Activated CD4-positive, alpha-beta T cell treated with anti-CD3 and anti-CD28 coated beads, Interleukin-2, amount 50 U/mL, for 4 hours (primary cell): ENCODE measurements around the gene DEK.
"Not testable (repeated sequence)": the region's sequence is repeated elsewhere in the genome, so short reads cannot be mapped to it uniquely, and the experiment has no call there.

Experiments
- DNase-seq, 2 experiments: peaks; one replicate each; pipeline ENCODE4 v3.0.0-alpha.2; 2020

The DEK gene, protein sequence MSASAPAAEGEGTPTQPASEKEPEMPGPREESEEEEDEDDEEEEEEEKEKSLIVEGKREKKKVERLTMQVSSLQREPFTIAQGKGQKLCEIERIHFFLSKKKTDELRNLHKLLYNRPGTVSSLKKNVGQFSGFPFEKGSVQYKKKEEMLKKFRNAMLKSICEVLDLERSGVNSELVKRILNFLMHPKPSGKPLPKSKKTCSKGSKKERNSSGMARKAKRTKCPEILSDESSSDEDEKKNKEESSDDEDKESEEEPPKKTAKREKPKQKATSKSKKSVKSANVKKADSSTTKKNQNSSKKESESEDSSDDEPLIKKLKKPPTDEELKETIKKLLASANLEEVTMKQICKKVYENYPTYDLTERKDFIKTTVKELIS

DNA sequence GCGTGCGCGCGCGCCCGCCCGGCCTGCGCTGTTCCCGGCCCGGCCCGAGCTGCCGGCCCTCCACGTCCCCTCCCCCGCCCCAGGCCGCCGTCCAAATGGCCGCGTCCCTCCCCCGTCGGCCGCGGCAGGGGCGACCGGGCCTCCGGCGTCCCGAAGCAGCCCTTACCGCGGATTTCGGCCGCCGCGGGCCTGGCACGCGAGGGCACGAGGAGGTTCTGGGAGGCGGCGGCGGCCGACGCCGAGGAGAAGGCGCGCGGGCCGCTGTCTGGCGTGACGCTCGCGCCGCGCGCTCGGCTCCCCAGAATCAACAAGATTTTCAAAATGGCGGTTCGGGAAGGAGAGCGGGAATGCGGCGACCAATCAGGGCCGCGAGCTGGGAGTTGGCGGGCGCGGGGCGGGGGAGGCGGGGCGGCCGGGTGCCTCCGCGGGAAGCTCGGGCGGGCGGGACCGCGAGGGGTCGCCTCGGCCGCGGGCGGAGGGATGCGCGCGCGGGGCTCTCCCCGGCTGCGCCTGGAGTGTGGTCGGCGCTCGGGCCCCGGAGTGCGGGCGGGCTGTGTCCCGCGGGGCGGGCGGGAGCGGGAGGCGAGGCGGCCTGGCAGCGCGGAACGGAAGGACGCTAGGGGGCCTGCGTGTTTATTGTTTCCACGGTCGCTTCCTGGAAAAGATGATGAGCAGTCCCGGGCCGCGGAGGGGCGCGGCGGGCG is at the start of gene DEK:
DEK (minus strand) TSS at position 312 of the 704 bp plus-strand sequence. CDS start 543 bp downstream, outside the sequence.
- DNase-seq, result peak; percentile 86 to 87

DNA sequence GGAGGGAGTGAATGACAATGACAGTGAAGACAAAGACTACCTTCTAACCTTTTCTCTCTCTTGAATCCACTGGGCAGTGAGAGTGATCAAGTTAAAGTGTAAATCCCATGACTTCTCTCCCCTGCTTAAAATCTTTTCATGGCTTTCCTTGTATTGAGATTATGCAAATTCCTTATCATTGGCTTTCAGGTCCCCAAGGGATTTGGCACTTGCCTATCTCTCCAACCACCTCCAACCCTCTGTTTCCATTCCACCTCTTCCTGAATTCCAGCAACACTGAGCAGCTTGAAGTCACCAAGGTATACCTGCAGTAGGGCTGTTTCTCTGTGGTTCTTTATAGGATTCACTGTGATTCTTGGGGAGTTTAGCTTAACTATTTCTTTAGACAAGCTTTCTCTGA is 48.0 kb upstream of the DEK start:
- DNase-seq, result no peak

DNA sequence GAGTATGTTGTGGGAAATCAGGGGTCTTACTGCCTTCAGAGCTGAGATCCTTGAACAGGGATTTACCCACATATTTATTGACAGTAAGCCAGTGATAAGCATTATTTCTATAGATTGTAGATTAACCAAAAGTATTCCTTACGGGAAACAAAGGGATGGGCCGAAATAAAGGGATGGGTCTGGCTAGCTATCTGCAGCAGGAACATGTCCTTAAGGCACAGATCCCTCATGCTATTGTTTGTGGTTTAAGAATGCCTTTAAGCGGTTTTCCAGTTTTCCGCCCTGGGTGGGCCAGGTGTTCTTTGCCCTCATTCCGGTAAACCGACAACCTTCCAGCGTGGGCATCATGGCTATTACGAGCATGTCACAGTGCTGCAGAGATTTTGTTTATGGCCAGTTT is 45.7 kb upstream of the DEK start:
- not testable (repeated sequence) for DNase-seq

DNA sequence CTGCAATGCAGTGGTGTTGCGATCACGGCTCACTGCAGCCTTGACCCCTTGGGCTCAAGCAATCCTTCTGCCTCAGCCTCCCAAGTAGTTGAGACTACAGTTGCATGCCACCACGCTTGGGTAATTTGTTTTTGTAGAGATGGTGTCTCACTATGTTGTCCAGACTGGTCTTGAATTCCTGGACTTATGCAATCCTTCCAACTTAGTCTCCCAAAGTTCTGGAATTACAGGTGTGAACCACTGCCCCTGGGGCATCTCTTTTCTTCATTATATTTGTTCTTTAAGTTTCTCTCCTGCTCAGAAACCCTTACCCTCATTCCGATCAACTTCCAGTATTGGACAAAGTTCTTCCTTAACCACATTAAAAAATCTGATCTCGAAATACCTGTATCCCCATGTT is 44.7 kb upstream of the DEK start:
- no peak for DNase-seq

DNA sequence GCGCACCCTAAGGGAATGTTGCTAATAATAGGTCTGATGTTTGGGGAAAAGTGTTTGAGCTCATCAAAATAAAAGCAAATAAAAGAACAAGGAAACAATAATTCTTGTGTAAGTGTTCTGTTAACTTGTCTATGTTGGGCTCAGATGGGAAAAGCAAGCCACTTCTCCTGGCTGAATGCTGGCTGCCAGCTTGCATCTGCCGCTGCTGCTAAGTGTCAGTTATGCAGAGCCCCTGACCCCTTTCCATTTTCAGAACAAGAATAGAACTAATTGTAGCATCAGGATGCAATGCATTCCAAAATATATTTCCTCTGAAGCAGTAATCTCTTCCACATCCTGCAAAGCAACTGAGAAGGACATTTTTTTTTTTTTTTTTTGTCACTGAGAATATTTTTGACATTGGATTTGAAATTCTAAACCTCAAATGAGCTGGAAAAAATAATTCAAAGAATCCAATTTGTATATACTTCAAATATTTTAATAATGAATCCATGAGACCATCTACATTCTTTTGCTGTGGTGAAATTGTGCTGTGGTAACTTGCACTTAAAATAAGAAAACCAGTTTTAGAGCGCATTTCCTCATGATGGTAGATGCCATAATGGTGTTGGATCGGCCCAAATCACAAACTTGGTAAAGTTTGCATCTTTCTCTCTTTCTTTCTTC is 43.9 kb upstream of the DEK start:
- no peak for DNase-seq

DNA sequence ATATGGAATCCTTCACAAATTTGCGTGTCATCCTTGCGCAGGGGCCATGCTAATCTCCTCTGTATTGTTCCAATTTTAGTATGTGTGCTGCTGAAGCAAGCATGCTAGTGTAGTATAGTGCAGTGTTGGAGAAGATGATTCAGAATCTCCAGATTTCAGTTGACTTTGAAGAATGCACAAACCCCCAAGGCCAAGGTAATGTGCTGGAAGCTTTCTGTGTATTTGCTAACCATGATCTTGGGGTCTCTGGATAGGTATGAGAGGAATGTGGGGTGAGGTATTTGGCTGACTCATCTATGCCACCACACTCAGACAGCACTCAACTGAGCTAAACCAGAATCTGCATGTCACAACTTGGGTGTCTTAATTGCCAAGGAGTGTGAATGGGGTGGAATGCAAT is 42.6 kb upstream of the DEK start:
- DNase-seq, result no peak

DNA sequence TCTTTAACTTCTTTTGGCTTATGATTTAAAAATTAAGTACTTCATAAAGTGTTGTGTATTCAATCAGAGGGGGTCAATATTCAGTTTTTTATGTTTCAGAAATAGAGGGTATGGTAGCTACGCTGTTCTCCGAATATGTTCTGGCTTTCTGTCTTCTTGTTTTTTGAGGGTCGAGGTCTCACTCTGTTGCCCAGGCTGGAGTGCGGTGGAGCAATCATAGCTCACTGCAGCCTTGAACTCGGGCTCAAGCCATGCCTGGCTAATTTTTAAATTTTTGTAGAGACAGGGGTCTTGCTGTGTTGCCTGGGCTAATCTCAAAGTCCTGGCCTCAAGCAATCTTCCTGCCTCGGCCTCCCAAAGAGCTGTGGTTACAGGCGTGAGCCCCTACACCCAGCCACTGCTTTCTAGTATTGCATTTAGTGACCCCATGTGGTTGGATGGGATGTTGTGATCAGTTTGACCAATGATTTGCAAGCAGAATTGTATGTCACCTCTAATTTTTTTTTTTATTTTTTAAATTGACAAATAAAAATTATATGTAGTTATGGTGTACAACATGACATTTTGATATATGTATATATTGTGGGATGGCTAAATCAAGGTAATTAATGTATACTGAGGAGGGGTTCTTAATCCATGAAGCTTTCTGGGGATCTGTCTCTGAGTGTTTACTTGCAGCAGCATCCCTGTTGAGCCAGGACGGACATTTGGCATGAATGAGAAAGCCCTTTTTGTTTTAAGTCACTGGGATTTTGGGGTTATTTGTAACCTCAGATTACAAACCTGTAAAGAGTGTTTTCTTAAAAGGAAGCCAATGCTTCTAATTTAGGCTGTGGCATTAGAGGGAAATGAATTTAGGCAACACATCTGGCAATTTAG is 38.5 kb upstream of the DEK start:
- no peak for DNase-seq

DNA sequence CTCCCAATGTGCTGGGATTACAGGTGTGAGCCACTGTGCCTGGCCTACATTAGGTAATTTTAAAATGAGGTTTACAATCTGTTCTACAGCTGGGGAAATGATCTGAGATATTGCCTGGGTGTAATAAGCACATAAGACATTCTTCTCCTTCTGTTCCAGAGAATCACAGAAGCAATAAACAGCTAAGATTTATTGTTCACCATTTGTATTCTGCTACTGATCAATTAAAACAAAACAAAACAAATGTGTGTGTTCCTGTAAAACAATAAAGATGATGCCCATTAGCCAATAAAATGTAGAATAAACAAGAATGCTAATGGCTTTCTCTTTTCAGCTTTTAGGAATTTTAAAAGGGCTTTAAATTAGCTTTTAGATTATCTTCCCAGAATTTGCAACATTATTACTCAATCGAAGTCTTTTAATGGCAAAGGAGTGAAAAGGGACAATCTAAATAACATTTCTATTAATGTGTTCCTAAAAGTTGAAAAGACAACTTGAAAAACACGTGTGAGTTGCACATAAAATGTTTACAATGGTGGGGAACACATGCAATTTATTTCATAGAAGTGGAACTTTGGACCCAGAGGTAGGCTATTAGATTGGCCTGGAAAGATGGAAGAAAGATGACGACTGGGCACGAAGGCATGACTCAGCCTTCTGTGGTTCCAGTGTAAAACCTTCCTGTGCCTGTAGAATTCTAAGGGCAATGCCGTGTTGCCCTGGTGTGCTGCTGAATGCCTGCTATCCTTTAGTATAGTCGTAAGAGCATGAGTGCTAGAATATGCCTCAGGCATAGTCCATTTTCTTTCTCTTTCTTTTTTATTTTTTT is 29.0 kb upstream of the DEK start:
- no peak for DNase-seq

DNA sequence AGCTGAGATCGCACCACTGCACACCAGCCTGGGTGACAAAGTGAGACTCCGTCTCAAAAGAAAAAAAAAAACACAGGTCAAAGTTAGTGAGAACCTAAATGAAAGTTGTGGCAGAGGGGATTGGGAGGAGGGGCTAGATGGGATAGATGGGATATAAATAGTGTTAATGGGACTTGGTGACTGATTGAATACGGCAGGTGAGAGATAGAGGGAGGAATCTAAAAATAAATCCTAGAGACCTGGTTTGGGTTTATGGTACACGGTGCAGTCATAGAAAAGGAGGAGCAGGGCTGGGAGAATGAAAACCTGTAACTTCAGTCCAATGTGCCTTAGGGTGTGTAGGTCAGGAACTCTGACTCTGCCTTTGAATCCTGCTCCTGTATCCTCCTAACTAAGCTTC is 25.0 kb upstream of the DEK start:
- DNase-seq, result no peak

DNA sequence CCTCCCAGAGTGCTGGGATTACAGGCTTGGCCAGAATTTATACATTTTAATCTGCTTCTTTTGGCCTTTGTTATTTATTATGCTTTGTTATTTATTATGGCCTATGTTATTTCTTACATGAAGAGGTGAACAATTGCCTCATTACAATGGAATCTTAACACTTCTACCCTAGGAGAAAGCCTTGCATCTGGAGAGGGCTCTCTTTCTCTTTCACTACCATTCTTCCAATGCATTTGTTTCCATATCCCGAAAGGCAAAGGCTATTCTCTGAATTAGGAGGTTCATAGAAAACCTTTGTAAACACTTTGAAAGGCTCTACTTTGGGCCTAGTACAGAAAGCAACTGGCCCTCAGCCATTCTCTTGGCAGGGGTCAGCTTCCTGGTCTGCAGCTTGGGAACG is 19.9 kb upstream of the DEK start:
- no peak for DNase-seq

DNA sequence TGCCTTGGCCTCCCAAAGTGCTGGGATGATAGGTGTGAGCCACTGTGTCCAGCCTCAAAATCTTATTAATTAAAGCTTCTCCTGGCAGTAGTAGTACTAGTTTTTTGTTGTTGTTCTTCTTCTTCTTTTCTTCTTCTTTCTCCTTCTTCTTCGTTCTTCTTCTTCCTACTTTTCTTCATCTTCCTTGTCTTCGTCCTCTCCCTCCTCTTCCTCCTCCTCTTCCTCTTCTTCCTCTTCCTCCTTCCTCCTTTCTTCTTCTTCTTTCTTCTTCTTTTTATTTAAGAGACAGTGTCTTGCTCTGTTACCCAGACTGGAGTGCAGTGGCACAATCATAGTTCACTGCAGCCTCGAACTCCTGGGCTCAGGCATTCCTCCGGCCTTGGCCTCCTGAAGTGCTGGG is 17.2 kb upstream of the DEK start:
- DNase-seq, result no peak

DNA sequence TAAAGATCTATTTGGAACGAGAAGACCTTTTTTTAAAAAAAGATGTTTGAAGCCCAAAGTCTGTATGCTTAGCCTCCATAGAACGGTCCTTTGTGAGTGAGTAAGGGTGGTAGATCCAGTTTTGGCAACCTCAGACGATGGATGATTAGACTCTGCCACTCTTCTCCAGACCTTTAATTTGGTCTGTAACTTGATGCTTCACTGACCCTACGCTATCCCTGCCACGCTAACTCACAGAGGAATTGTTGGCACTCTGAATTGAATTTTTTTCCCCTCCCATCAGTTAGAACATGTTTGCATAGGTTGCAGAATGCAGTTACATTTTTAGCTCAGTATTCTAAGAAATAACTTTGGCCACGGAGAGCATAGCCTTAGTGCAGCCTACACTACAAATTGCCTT is 15.8 kb upstream of the DEK start:
- no peak for DNase-seq

DNA sequence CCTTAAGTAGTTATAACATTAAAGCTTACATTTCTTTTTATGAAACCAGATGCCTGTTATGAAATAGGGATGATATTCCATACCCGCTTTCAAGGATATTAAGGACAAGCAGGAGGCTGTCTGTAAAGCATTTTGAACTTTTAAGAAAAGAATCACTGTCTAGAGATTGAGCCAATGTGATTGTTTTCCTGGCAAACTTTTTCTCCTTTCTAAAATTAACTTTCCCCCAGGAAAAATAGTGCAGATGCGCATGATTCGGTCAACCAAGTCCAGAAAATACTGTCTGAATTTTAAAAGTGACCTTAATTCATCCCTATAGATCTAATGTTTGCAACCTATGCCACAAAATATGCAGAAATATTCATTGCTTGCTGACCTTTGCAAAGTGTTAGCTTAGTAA is 15.1 kb upstream of the DEK start:
- no peak for DNase-seq

DNA sequence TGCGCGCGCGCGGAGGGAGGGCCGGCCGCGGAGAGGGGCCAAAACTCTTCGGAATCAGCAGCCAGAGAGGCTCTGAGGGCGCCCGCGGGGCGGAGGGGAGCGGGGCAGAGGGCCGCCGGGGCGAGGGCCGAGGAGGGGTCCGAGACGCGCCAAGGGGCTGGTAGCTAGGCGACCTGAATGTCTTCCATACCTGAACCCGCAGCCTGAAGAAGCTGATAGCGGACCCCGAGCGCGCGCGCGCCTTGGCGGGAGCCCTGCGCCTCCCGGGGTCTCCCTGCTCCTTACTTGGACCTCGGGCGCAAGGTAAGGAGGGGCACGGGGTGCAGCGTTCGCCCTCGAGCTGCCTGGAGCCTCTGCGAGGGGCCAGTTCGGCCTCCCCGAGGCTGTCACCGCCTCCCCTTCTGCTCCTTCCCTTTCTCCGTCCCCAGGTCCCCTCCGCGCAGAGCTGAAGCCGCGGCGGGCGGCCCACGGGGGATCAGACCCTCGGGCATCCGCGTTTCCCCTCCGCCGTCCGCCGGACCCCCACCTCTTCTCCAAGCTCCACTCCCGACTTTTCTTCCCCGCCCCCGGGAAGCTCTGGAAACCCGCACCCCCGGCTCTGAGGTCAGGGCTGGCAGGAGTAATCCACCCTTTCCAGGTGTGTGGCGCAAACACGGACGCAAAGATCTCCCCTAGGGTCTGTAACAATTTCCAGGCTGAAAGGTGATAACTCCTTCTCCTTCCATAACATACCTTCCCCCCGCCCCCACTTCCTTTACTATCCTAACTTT is 13.1 kb upstream of the DEK start:
- no peak for DNase-seq

DNA sequence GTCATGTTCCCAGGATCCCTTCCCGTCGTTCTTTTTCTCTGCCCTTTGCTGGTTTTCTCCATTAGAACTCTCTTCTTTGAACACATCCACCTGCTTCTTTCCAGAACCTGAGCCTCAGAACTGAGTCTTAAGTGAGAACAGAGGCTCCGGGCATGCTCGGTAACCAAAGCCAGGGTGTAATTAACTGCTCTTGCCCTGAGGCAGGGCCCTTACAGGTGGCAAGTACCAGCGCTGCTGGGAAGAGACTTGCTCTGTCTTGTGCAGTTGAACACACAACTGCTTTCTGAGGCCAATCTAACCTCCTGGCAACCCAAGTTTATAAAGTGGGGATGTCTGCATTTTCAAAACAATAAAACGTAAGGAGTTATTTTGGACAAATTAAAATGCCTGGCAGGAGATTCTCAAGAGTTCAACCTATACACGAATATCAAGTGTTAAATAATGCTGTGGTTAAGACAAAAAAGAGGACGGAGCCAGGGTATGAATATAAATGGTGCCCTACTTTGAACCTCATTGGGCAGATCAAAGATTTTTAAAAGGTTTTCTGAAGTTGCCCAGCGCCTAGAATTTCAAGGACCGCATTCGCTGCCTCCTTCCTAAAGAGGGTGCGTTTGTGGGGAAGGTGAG is 12.4 kb upstream of the DEK start:
- DNase-seq, result no peak

DNA sequence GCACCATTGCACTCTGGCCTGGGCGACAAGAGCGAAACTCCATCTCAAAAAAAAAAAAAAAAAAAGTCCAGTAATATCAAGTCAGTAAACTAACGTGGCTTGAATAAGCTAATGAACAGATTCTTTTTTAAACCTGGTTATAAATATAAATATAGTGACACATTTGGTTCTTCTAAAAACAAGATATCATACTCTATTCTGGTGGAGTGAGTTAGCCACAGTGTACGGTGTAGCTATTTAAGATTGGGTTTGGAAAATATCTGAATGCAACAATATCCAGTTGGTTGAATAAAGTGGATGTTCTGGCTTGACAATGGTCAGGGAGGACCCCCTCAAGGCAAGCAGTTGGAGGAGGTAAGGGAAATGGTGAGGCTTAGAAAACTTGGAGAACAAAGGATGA is 5.9 kb upstream of the DEK start:
- no peak for DNase-seq

DNA sequence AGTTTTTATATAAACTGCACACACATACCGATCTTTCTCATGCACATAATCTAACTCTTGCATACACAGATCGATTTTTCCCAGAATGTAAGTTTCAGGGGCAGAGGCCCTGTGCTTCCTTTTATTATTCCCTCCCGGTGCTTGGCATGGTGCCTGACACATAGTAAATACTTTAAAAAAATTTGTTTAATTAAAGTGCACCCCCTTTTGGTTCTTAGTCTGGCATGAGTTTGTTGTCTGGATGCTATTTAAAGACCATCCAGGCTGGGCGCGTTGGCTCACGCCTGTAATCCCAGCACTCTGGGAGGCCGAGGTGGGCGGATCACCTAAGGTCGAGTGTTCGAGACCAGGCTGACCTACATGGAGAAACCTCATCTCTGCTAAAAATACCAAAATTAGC is 5.4 kb upstream of the DEK start:
- DNase-seq, result no peak

DNA sequence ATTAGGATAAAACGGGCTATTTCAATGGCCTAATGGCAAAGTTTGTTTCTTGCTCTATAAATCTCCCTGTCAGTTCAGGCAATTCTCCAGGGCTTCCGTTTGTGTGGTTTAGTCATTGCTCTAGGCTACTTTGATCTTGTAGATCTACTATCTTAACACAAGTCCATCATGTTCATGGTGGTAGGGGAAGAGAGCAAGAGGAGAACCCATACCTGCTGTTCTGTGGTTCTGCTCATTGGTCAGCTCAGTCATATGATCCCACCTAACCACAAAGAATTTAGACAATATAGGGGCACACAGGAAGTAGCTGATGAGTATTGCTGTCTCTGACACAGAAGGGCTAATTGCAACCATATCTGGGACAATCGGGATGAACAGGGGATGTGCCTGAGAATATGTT is 4.9 kb upstream of the DEK start:
- no peak for DNase-seq

DNA sequence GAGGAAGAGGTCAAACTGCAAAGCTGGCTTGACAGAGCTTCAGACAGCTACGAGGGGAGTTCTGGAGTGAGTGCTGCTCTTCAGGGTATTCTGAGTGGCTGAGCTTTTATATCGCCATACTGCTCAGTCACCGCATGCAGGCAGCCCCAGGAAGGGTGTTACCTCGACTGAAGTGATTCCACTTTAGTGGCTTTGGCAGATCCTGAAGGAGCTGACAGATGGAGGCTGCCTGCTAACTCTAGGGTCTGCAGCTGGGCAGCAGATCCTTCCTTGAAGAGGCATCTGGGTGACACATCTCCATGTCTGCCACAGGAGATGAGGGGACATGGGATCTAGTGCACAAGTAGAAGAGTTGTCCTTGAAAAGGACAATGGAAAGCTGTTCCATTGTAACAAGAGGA is 3.7 kb upstream of the DEK start:
- no peak for DNase-seq

DNA sequence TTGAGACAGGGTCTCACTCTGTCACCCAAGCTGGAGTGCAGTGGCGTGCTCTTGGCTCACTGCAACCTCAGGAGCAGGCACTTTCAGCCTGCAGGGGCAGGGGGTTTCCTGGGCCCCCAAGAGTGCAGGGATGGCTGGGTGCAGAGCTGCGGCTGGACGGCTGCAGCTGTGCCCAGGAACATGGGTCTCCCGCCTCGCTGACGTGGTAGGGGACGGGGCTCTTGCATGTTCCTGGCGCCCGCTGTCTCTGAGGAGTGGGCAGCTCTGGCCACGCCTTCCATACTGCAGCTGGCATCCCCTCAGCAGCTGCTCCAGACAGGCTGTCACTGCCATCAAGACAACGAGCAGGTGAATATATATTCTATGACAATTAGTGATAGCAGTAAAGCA is 2.2 kb upstream of the DEK start:
- no peak for DNase-seq
